HEK293 (cell line): ENCODE measurements around the gene CREB3.

Experiments
- ZBTB8A ChIP-seq: fragments of 450-650 bp; formaldehyde crosslinking; IDR thresholded peaks from 2 replicates; pipeline ENCODE4 v1.5.1; 2016; ENCODE audit warnings: missing biosample characterization, missing genetic modification characterization
- ZNF157 ChIP-seq: fragments of 450-650 bp; formaldehyde crosslinking; IDR thresholded peaks from 2 replicates; pipeline ENCODE4 v1.5.1; 2016; ENCODE audit warnings: missing biosample characterization, missing genetic modification characterization
- ZNF670 ChIP-seq: fragments of 450-650 bp; formaldehyde crosslinking; IDR thresholded peaks from 2 replicates; pipeline ENCODE4 v1.5.1; 2016; ENCODE audit warnings: missing biosample characterization, missing genetic modification characterization, low read depth
- TF ChIP-seq, protein P1 (sequence below): fragments of 450-650 bp; formaldehyde crosslinking; IDR thresholded peaks from 2 replicates; pipeline ENCODE4 v1.5.1; 2016; ENCODE audit warnings: missing biosample characterization, missing genetic modification characterization
- TF ChIP-seq, protein P2 (sequence below): sonication (generic); formaldehyde crosslinking; IDR thresholded peaks from 2 replicates; pipeline ENCODE4 v1.8.1; 2022; ENCODE audit warnings: mild to moderate bottlenecking, moderate library complexity, missing genetic modification reagents

DNA sequence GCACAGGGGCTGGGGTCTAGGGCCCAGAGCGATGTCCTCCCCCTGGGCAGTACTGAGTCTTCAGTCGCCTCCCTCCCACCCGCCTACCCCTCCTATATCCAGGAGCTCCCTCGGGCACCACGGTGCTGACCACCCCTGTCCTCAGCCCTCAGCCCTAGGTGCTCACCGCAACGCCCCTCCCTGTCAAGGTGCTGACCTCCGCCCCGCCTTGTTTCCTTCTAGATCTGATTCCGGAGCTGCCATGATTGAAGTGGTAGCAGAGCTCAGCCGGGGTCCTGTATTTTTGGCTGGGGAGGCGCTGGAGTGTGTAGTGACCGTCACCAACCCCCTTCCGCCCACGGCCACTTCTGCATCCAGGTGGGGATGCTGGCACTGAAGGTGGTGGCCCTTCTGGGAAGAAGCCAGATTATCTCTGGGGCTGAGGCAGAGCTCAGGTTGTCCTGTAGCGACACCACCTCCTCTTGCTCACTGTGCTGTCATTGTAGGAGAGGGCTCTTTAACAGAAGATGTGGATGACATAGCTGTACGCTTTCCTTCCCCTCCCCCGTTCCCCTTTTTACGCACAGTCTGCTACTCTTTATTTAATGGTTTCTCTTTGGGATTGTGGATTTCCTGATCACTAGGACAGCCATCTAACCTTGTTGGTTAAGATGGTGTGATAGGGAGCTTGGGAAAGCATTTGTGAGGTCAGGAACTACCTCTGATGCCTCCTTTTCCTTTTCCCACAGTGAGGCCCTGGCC lies 17.2 kb downstream of the CREB3 start:
- TF ChIP-seq, protein P1, sequence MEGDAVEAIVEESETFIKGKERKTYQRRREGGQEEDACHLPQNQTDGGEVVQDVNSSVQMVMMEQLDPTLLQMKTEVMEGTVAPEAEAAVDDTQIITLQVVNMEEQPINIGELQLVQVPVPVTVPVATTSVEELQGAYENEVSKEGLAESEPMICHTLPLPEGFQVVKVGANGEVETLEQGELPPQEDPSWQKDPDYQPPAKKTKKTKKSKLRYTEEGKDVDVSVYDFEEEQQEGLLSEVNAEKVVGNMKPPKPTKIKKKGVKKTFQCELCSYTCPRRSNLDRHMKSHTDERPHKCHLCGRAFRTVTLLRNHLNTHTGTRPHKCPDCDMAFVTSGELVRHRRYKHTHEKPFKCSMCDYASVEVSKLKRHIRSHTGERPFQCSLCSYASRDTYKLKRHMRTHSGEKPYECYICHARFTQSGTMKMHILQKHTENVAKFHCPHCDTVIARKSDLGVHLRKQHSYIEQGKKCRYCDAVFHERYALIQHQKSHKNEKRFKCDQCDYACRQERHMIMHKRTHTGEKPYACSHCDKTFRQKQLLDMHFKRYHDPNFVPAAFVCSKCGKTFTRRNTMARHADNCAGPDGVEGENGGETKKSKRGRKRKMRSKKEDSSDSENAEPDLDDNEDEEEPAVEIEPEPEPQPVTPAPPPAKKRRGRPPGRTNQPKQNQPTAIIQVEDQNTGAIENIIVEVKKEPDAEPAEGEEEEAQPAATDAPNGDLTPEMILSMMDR = no peak
- TF ChIP-seq, protein P2, sequence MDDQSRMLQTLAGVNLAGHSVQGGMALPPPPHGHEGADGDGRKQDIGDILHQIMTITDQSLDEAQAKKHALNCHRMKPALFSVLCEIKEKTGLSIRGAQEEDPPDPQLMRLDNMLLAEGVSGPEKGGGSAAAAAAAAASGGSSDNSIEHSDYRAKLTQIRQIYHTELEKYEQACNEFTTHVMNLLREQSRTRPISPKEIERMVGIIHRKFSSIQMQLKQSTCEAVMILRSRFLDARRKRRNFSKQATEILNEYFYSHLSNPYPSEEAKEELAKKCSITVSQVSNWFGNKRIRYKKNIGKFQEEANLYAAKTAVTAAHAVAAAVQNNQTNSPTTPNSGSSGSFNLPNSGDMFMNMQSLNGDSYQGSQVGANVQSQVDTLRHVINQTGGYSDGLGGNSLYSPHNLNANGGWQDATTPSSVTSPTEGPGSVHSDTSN = no peak
- no peak for TF ChIP-seq ZNF157 (tag by site-specific recombination)
- TF ChIP-seq ZBTB8A (tag by site-specific recombination) = no peak
- TF ChIP-seq ZNF670 (tag by site-specific recombination) = no peak
